Prostate gland (tissue), 2 donors: ENCODE data around the gene DVL1. TPM values are rescaled to one million over a fixed set of nuclear protein-coding genes. Genes with fewer than 3 reads are reported as not detected.

ENCODE experiments used
- DNase-seq: peaks from one replicate; pipeline ENCODE4 v3.0.0-alpha.2; 2019; ENCODE audit warnings: low spot score
- H3K27ac ChIP-seq, 2 donors: fragments of 200-600 bp; sonication (generic); 2 replicates each; pipeline ENCODE4 v1.5.1; 2017 to 2019
- H3K27me3 ChIP-seq: fragments of 200-600 bp; sonication (generic); replicated peaks from 2 replicates; pipeline ENCODE4 v1.5.1; 2019; ENCODE audit not compliant: insufficient read depth
- H3K36me3 ChIP-seq, 2 donors: fragments of 200-600 bp; sonication (generic); 1 replicate in 1 of 2; 2 replicates in 1 of 2; pipeline versions ENCODE4 v1.5.1 to v1.8.1; 2017 to 2019
- H3K4me1 ChIP-seq: fragments of 200-600 bp; sonication (generic); replicated peaks from 2 replicates; pipeline ENCODE4 v1.5.1; 2019
- H3K4me3 ChIP-seq, 2 donors: fragments of 200-600 bp; sonication (generic); 2 replicates each; pipeline ENCODE4 v1.5.1; 2017 to 2019
- H3K9me3 ChIP-seq: fragments of 200-600 bp; sonication (generic); 2 replicates; pipeline ENCODE4 v1.5.1; 2017
- POLR2A ChIP-seq: fragments of 450-650 bp; IDR thresholded peaks from one replicate; pipeline ENCODE4 v1.6.1; 2016; ENCODE audit warnings: antibody characterized with exemption, mild to moderate bottlenecking
- POLR2AphosphoS5 ChIP-seq: sonication (generic); formaldehyde crosslinking; IDR thresholded peaks from one replicate; pipeline ENCODE4 v1.6.1; 2017; ENCODE audit warnings: antibody characterized with exemption
- WGBS: methylation state at CpG from one replicate; pipeline ENCODE4 v1.1.5; 2018; 5-methylcytosine and 5-hydroxymethylcytosine counted together
- intact Hi-C: fragments of 100-400 bp; cut with DNase I; formaldehyde crosslinking; loops from one replicate; pipeline ENCODE4 v1.14.2; 2022
- total RNA-seq, 2 donors: library from RNA; depleted of rRNA; stranded (reverse); fragments of >200 nt; gene quantifications; one replicate each; pipeline ENCODE4 v1.1.0, GENCODE V29; 2016
- TF ChIP-seq, protein P1 (sequence below), 4 experiments: fragments of 200-600 bp in 2 of 4; fragments of 450-650 bp in 2 of 4; sonication (generic) in 2 of 4; IDR thresholded peaks; 1 replicate in 3 of 4; 2 replicates in 1 of 4; pipeline ENCODE4 v1.5.1; 2016 to 2019; ENCODE audit warnings: antibody characterized with exemption in 4 of 4, mild to moderate bottlenecking in 2 of 4, moderate library complexity in 2 of 4

The DVL1 gene
- total RNA-seq, 2 donors from 2014 or later, result 70.5 to 165 TPM

DNA sequence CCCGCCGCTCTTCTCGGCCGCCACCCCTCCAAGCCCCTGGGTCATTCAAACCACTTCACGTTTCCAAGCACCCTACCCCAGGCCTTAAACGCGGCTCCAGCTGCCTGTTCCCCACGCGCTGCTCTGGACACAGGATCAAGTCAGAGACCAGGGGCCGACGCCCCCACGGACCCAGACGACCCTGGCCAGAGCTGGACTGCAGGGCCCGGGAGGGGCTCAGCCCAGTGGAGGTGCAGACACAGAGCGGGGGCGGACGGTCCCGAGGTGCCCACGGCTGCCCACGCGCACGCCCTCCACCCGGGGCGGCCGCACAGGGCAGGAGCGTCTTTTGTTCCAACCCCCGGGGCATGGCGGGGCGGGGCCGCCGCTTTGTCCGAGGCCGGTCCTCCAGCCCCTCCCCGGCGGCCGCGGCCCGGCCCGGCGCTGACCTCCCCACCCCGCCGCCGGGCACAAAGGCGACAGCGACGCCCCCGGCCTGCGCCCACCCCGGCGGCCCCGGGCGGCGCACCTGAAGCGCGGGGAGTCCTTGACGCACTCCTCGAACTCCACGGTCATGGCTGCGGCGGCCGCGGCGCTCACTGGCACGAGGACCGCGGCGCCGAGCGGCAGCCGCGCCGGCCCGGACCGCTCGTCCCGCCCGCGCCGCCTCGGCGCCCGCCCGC is 41.8 kb downstream of the DVL1 start:
- no peak for DNase-seq
- TF ChIP-seq POLR2AphosphoS5 (no peak), POLR2A (no peak)
- TF ChIP-seq, protein P1, sequence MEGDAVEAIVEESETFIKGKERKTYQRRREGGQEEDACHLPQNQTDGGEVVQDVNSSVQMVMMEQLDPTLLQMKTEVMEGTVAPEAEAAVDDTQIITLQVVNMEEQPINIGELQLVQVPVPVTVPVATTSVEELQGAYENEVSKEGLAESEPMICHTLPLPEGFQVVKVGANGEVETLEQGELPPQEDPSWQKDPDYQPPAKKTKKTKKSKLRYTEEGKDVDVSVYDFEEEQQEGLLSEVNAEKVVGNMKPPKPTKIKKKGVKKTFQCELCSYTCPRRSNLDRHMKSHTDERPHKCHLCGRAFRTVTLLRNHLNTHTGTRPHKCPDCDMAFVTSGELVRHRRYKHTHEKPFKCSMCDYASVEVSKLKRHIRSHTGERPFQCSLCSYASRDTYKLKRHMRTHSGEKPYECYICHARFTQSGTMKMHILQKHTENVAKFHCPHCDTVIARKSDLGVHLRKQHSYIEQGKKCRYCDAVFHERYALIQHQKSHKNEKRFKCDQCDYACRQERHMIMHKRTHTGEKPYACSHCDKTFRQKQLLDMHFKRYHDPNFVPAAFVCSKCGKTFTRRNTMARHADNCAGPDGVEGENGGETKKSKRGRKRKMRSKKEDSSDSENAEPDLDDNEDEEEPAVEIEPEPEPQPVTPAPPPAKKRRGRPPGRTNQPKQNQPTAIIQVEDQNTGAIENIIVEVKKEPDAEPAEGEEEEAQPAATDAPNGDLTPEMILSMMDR (IDR thresholded peaks at IDR 0.05), result no peak
- H3K4me1 ChIP-seq, result peaks cover 40% of the 10 kb centered on the region
- H3K27me3 ChIP-seq, result no peaks in the 10 kb centered on the region
- intact Hi-C loops, result loop anchor here (5.0 kb wide), 1 partner anchor 40 kb away; the partner anchor contains the start of gene DVL1
- 2% methylated on average over 36 of the region's 83 CpGs for WGBS
- peak overlapping the region; percentile 79 to 97 for H3K4me3 ChIP-seq
- H3K27ac ChIP-seq, result peak overlapping the region; percentile 89 to 93
- H3K36me3 ChIP-seq, result peaks cover 0 to 12% of the 10 kb centered on the region in 2 donors
- no peaks in the 10 kb centered on the region for H3K9me3 ChIP-seq

DNA sequence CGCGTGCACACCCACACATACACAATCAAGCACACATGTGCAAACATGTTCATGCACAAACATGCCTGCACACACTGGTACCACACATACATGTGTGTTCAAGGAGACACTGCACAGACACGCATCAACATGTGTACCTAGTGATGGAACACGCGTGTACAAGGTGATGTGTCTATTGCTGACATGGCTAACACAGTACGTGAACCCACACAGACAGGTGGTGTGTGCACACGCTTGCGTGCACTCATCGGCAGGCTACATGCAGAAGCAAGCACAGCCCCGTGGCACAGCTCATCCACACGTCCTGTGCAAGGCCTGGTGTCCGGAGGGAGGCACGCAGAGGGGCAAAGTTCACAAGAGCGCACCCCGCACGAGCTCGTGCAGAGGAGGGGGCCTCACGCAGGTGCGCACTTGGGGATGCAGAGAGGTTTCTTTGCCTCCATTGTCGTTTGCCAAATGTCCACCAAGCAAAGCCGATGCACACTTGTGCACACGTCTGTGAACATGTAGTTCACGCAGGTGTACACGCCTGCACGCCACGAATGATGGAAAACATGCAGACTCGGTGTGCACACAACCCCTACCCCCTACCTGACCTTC is 42.5 kb downstream of the DVL1 start:
- intact Hi-C loops, result loop anchor here (5.0 kb wide), 1 partner anchor 41 kb away; the partner anchor contains the start of gene DVL1
- 26% methylated on average over 27 of the region's 27 CpGs for WGBS
- DNase-seq, result no peak
- no peak for TF ChIP-seq POLR2AphosphoS5
- TF ChIP-seq, protein P1 (IDR thresholded peaks at IDR 0.05), result no peak
- TF ChIP-seq POLR2A, result no peak
- Histone ChIP-seq H3K27ac (peak overlapping the region in 1 of 2 donors; percentile 89), H3K36me3 (peaks cover 0 to 8% of the 10 kb centered on the region in 2 donors), H3K4me3 (peak overlapping the region; percentile 79 to 97), H3K9me3 (no peaks in the 10 kb centered on the region), H3K4me1 (peaks cover 40% of the 10 kb centered on the region), H3K27me3 (no peaks in the 10 kb centered on the region)

DNA sequence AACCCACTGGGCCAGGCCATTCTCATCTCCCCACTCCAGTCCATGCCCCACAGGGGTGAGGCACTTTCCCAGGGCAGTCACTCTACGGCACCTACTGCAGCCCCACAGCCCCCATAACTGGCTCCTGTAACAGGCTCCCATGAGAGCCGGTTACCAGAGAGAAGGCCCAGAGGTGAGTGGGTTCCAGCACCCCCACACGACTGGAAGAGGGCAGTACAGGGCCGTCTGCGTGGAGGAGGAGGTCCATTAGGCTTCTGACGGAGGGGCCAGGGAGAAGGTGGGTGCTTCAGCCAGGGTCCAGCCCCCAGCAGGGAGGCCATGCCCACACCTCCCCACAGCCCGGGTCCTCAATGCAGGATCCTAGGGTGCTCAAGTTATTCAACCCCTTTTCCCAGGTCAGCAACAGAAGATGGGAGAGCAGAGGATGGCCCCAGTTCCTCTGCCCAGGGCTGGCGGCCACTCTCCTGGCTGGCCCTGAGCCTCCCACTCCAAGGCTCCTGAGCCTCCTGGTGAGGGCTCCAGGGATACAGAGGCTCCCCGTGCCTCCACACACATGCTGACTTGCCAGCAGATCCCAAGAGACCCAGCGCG is 43.1 kb downstream of the DVL1 start:
- Histone ChIP-seq H3K4me3 (no peak overlapping the region), H3K27me3 (no peaks in the 10 kb centered on the region)
- intact Hi-C loops, result loop anchor here (5.0 kb wide), 1 partner anchor 41 kb away; the partner anchor contains the start of gene DVL1

DNA sequence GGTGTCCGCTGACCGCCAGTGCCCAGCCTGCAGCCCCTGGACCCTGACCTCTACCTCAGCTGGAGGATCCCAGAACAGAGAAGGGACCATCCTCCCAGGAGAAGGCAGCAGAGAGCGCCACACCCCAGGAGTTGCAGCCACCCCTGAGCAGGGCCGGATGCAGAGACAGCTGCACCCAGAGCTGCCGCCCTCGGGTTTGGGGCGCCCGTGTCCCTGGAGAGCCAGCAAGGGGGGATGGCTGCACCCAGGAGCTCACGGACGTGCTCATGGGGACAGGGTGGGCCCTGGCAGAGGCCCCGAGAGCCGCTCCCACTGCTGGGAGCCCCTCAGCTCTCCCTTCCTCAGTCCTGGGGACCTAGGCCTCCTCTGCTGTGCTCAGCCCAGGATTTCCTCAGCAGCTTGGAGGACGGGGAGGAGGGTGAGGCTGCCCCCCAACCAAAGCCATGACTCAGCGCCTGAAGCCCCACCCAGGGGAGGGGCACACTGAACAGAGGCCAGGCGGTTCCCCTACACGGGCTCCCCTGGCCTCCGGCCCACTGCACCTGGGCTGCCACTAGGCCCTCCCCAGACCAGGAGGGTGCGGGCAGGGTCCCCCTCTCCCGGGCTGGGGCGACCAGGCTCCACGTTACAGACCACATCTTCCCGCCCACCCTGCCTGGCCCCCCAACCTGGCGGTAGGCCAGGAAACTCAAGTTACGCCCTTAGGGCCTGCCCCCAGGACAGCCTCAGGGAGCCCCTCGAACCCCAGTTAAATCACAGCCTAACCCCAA is 43.7 kb downstream of the DVL1 start:
- DNase-seq, result peak; percentile 42
- WGBS, result 19% methylated on average over 24 of the region's 25 CpGs
- Histone ChIP-seq H3K36me3 (no peaks in the 10 kb centered on the region), H3K4me3 (peak overlapping the region in 1 of 2 donors; percentile 16), H3K27ac (peak overlapping the region; percentile 36 to 66), H3K4me1 (peaks cover 40% of the 10 kb centered on the region), H3K9me3 (no peaks in the 10 kb centered on the region), H3K27me3 (no peaks in the 10 kb centered on the region)
- intact Hi-C loops, result loop anchor here (5.0 kb wide), 1 partner anchor 42 kb away; the partner anchor contains the start of gene DVL1
- no peak for TF ChIP-seq POLR2A
- TF ChIP-seq, protein P1 (IDR thresholded peaks at IDR 0.05), result peak in 1 of 4 experiments; percentile 17
- no peak for TF ChIP-seq POLR2AphosphoS5

More for the DNA sequence above, 43.1 kb downstream of the DVL1 start:
- no peak for DNase-seq
- WGBS, result 27% methylated on average over 8 of the region's 11 CpGs
- Histone ChIP-seq H3K36me3 (peaks cover 0 to 2% of the 10 kb centered on the region in 2 donors), H3K4me1 (peaks cover 40% of the 10 kb centered on the region), H3K9me3 (no peaks in the 10 kb centered on the region), H3K27ac (peak overlapping the region; percentile 36 to 55)
- TF ChIP-seq POLR2A, result no peak
- TF ChIP-seq POLR2AphosphoS5, result no peak
